ENCODE measurements around the gene ZRANB1. TPM values are rescaled to one million over a fixed set of nuclear protein-coding genes. Genes with fewer than 3 reads are reported as not detected.

The ZRANB1 gene
- total RNA-seq, 1 experiment from 2014 or later, result 23.2 TPM

DNA sequence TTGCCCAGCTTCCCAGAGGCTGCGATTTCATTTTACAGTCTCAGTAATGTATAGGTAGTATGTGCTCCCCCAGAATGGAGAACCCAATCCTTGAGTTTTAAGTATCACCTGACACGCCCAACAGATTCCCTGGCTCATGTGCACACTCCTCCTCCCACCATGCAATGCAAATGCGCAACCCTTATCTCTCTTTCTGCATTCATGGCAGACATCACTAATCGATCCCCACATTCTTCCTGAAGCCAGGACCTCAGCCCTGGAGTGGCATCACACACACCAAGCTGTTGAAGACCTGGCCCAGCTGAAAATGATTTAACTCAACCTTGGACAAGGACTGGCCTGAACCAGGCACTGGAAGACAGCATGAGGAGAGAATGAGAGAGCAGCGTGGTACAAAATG is 68.4 kb downstream of the ZRANB1 start:
- no peak for TF ChIP-seq CTCF (IDR thresholded peaks at IDR 0.05; ENCODE audit: unreplicated experiment)
- Mint-ChIP-seq H3K27me3 (ENCODE audit: insufficient read depth, unreplicated experiment) (no peaks in the 10 kb centered on the region), H3K4me3 (ENCODE audit: unreplicated experiment) (no peak overlapping the region), H3K4me1 (ENCODE audit: insufficient read depth, unreplicated experiment) (peaks cover 6% of the 10 kb centered on the region), H3K9me3 (ENCODE audit: unreplicated experiment) (no peaks in the 10 kb centered on the region), H3K27ac (ENCODE audit: low read depth, unreplicated experiment) (peak overlapping the region; percentile 57), H3K36me3 (ENCODE audit: insufficient read depth, unreplicated experiment) (peaks cover 43% of the 10 kb centered on the region)
- POLR2A ChIA-PET, result interaction anchor here (0.6 to 1.2 kb wide), 2 partner anchors 18 to 397 kb away, joined by 3 read pairs; no protein-coding TSS in a partner anchor
- DNase-seq (ENCODE audit: unreplicated experiment), result no peak
- BruUV-seq (replicated peaks), result no TSS peak
- CTCF ChIA-PET, result interaction anchor here (0.6 to 1.7 kb wide), 4 partner anchors 12 to 79 kb away, joined by 3 to 6 read pairs (median 4); no protein-coding TSS in a partner anchor
- intact Hi-C loops (cut with micrococcal nuclease), result no loop called here

DNA sequence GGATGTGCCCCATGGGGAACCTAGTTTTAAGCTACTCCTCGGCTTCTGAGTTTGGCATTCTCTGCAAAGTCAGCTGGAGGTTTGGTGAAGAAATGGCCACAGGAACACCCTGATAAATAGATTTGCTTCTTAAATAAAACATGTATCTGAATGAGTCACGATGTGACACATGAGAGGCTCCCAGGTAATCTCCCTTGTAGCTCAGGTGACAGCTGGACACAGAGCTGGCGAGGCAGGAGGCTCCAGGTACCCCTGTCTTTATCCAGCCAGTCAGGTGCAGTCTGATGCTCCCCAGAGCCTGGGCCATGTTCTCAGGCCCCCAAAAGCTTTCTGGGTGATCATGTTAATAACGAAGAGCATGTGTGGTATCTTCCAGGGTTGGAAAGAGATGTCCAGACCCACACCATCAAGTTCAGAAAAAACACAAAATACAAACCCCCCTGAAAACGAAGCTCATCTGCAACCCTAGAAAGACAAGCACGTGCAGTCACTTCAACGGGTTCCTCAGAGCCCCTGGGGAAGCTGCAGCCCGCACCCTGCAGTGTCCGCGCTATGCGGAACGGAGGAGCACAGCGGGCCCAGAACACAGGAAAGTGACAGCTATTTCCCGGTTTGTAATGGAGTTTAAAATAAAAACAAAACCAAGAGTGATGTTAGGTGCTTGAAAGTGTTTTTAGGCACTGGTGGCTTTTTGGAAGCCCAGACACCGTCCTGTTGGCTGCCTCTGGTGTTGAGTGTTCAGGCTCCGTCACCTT is 69.4 kb downstream of the ZRANB1 start:
- Mint-ChIP-seq H3K27ac (ENCODE audit: low read depth, unreplicated experiment) (no peak overlapping the region), H3K9me3 (ENCODE audit: unreplicated experiment) (no peaks in the 10 kb centered on the region), H3K27me3 (ENCODE audit: insufficient read depth, unreplicated experiment) (no peaks in the 10 kb centered on the region), H3K36me3 (ENCODE audit: insufficient read depth, unreplicated experiment) (peaks cover 48% of the 10 kb centered on the region), H3K4me3 (ENCODE audit: unreplicated experiment) (no peak overlapping the region), H3K4me1 (ENCODE audit: insufficient read depth, unreplicated experiment) (peaks cover 6% of the 10 kb centered on the region)
- BruUV-seq (replicated peaks), result no TSS peak
- TF ChIP-seq CTCF (IDR thresholded peaks at IDR 0.05; ENCODE audit: unreplicated experiment), result no peak
- intact Hi-C loops (cut with micrococcal nuclease), result no loop called here
- ChIA-PET POLR2A (interaction anchor here (1.2 kb wide), 1 partner anchor 396 kb away, joined by 3 read pairs; no protein-coding TSS in a partner anchor), CTCF (interaction anchor here (0.6 to 1.7 kb wide), 7 partner anchors 13 to 332 kb away, joined by 3 to 6 read pairs (median 3); no protein-coding TSS in a partner anchor)
- no peak for DNase-seq (ENCODE audit: unreplicated experiment)

DNA sequence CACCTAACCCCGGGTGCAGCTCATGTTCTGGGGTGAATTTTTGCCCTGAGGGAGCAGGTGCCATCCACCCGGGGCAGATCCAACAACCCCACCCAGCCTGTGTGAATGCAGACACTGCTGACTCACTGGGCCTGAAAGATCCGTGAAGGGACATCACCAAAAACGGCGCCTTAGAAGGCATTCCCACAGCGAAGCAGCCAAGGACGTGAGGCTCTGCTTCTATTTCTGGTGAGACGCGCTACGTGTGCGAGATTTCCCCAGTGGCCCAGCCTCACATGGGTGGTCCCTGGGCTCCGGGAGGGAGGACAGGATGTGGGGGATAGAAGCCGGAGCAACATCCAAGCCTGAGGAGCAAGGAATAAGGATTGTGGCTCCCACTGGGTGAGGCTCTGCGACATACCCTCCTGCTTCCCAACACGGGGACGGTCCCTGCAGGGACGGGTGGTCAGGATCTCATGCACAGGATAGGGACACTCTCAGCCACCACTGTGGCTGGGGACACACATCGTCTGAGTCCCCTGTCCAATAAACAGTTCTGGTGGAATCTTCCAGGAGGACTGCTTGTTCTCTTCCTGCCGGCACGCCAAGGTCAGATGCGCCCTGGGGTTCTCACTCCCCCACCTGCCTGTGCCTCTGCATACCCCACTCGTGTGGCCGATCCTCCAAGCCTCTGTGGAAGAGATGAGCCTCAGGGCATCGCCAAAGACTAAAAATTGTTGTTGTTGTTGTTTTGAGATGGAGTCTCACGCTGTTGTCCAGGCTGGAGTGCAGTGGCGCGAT is 70.2 kb downstream of the ZRANB1 start:
- no peak for DNase-seq (ENCODE audit: unreplicated experiment)
- Mint-ChIP-seq H3K36me3 (ENCODE audit: insufficient read depth, unreplicated experiment) (peaks cover 56% of the 10 kb centered on the region), H3K9me3 (ENCODE audit: unreplicated experiment) (no peaks in the 10 kb centered on the region), H3K27ac (ENCODE audit: low read depth, unreplicated experiment) (no peak overlapping the region), H3K27me3 (ENCODE audit: insufficient read depth, unreplicated experiment) (no peaks in the 10 kb centered on the region), H3K4me1 (ENCODE audit: insufficient read depth, unreplicated experiment) (peaks cover 6% of the 10 kb centered on the region), H3K4me3 (ENCODE audit: unreplicated experiment) (no peak overlapping the region)
- POLR2A ChIA-PET, result no interaction called here
- no peak for TF ChIP-seq CTCF (IDR thresholded peaks at IDR 0.05; ENCODE audit: unreplicated experiment)
- intact Hi-C loops (cut with micrococcal nuclease), result no loop called here
- BruUV-seq (replicated peaks), result no TSS peak
- CTCF ChIA-PET, result interaction anchor here (0.6 to 1.0 kb wide), 3 partner anchors 16 to 90 kb away, joined by 3 to 6 read pairs (median 5); no protein-coding TSS in a partner anchor

DNA sequence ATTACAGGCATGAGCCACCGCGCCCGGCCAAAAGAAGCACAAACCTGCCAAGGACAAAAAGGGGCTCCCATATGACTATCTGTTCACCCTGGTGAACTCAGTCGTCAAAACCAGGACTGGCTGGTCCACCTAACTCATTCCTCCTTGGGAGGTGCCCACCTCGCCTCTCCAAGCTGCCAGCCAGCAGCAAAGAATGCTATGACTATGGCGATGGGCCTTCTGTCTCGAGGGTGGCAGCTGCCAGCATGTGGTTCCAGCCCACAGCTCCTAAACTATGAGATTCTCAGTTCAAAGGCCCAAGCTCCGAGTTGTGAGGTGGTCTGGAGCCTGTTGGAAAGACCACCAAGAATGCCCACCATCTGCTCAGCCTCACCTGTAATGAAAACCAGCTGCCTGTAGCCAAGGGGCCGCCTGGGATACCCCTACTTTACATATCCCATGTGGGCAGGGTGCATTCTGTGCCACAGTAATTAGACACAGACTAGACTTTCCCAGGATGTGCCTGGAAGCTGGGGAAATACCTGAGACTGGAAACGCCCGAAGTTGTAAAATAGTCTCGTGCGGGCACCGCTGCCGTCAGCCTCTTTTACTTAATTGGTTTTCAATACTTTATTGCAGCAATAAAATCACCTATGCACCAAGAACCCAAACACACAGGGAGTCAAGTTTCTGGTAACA is 71.1 kb downstream of the ZRANB1 start:
- H3K4me1 Mint-ChIP-seq (ENCODE audit: insufficient read depth, unreplicated experiment), result peaks cover 6% of the 10 kb centered on the region
- H3K4me3 Mint-ChIP-seq (ENCODE audit: unreplicated experiment), result no peak overlapping the region
- H3K27ac Mint-ChIP-seq (ENCODE audit: low read depth, unreplicated experiment), result no peak overlapping the region
- POLR2A ChIA-PET, result no interaction called here
- no peaks in the 10 kb centered on the region for H3K27me3 Mint-ChIP-seq (ENCODE audit: insufficient read depth, unreplicated experiment)
- BruUV-seq (replicated peaks), result no TSS peak
- CTCF ChIA-PET, result no interaction called here
- peaks cover 56% of the 10 kb centered on the region for H3K36me3 Mint-ChIP-seq (ENCODE audit: insufficient read depth, unreplicated experiment)
- no peak for DNase-seq (ENCODE audit: unreplicated experiment)
- no peak for TF ChIP-seq CTCF (IDR thresholded peaks at IDR 0.05; ENCODE audit: unreplicated experiment)
- intact Hi-C loops (cut with micrococcal nuclease), result no loop called here
- no peaks in the 10 kb centered on the region for H3K9me3 Mint-ChIP-seq (ENCODE audit: unreplicated experiment)
